Measurements from ENCODE around the gene CMPK1. TPM values are rescaled to one million over a fixed set of nuclear protein-coding genes. Genes with fewer than 3 reads are reported as not detected.

The CMPK1 gene
- total and polyA plus RNA-seq, 2 experiments from 2014 or later, result 114 to 206 TPM

DNA sequence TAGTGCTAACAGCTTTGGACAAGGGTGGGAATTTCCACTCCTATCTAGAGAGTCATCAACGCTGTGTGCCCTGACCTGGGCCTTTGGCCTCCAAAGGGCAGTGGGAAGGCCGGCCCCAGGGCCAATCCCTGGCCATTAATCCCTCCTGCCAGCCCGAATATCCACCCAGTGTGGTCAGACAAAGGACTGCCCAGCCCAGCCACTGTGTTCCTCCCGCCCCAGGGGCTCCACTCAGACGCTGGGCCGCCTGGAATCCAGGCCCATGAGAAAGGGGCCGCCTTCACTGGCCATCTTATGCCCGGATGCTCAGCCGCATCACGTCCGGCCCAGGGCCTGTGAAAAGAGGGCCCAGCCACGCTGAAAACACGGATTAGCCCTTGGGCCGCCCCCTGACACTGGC is 78.8 kb downstream of the CMPK1 start:
- H3K4me1 ChIP-seq (ENCODE audit: insufficient read depth), result peaks cover 16% of the 10 kb centered on the region
- no peak overlapping the region for H3K27ac ChIP-seq
- H3K9me2 ChIP-seq (replicated peaks; ENCODE audit: insufficient read depth), result no peaks in the 10 kb centered on the region
- DNase-seq (ENCODE audit: low spot score), result no peak
- no peaks in the 10 kb centered on the region for H4K20me1 ChIP-seq (ENCODE audit: insufficient read depth, poor library complexity, severe bottlenecking)
- H3K9me3 ChIP-seq (ENCODE audit: low read depth), result no peaks in the 10 kb centered on the region
- H3K79me2 ChIP-seq, result no peaks in the 10 kb centered on the region
- no peak overlapping the region for H3K4me3 ChIP-seq
- TF ChIP-seq EZH2phosphoT487 (IDR thresholded peaks at IDR 0.05; ENCODE audit: low read depth, severe bottlenecking, unreplicated experiment), result no peak
- no peak overlapping the region for H2AFZ ChIP-seq
- no peaks in the 10 kb centered on the region for H3K36me3 ChIP-seq (replicated peaks; ENCODE audit: insufficient read depth, low read depth)
- WGBS (ENCODE audit: low lambda C conversion rate, missing lambda C conversion rate), result 89% methylated on average over 14 of the region's 14 CpGs
- H3K4me2 ChIP-seq, result no peak overlapping the region
- peaks cover 33% of the 10 kb centered on the region for H3K27me3 ChIP-seq

DNA sequence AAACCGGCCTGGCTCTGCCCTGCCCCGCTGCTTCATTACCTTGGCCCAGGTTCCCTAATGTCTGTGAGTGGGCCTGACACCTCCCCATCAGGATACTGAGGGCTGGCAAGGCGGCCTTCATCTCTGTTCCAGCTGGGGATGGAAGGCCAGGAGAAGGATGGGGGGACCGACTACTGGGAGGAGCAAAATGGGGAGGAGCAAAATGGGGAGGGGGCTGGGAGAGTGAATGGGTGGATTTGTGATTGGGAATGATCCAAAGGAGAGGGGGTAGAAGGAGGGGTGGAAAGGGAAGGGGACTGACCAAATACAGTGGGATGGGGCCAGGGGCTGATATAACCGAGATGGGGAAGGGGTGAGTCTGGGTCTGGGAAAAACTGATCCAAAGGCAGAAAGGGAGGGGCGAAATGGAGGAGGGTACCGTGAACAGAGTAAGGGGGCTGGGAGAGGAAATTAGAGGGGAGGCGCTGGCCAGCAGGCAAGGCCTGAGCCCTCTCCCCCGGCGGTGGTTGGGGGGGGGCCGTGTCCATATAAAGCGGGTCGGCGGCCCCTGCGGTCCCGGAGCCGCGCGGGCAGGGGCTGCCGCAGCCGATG is 82.2 kb downstream of the CMPK1 start, which contains the start of gene FOXE3:
Gene FOXE3, plus strand, starts transcription at position 558 of the 591 bp plus-strand sequence. Its CDS starts 31 bp downstream, at position 589.
- Histone ChIP-seq H3K27ac (no peak within 1 kb of the TSS), H3K36me3 (replicated peaks; ENCODE audit: insufficient read depth, low read depth) (no peaks in the 10 kb centered on the region), H4K20me1 (ENCODE audit: insufficient read depth, poor library complexity, severe bottlenecking) (no peaks in the 10 kb centered on the region), H3K9me3 (ENCODE audit: low read depth) (no peaks in the 10 kb centered on the region), H2AFZ (no peak within 1 kb of the TSS), H3K27me3 (peaks cover 64% of the 10 kb centered on the region), H3K79me2 (no peaks in the 10 kb centered on the region), H3K9me2 (replicated peaks; ENCODE audit: insufficient read depth) (no peaks in the 10 kb centered on the region), H3K4me1 (ENCODE audit: insufficient read depth) (no peaks in the 10 kb centered on the region), H3K4me3 (no peak within 1 kb of the TSS), H3K4me2 (peak within 1 kb of the TSS; percentile 93)
- TF ChIP-seq EZH2phosphoT487 (IDR thresholded peaks at IDR 0.05; ENCODE audit: low read depth, severe bottlenecking, unreplicated experiment), result peak; percentile 52
- TF ChIP-seq EZH2 (IDR thresholded peaks at IDR 0.05; ENCODE audit: borderline replicate concordance), result peak; percentile 46
- TF ChIP-seq, protein P1, sequence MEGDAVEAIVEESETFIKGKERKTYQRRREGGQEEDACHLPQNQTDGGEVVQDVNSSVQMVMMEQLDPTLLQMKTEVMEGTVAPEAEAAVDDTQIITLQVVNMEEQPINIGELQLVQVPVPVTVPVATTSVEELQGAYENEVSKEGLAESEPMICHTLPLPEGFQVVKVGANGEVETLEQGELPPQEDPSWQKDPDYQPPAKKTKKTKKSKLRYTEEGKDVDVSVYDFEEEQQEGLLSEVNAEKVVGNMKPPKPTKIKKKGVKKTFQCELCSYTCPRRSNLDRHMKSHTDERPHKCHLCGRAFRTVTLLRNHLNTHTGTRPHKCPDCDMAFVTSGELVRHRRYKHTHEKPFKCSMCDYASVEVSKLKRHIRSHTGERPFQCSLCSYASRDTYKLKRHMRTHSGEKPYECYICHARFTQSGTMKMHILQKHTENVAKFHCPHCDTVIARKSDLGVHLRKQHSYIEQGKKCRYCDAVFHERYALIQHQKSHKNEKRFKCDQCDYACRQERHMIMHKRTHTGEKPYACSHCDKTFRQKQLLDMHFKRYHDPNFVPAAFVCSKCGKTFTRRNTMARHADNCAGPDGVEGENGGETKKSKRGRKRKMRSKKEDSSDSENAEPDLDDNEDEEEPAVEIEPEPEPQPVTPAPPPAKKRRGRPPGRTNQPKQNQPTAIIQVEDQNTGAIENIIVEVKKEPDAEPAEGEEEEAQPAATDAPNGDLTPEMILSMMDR (IDR thresholded peaks at IDR 0.05; ENCODE audit: poor library complexity), result no peak
- 38% methylated on average over 8 of the region's 21 CpGs for WGBS (ENCODE audit: low lambda C conversion rate, missing lambda C conversion rate)
- no peak for DNase-seq (ENCODE audit: low spot score)

DNA sequence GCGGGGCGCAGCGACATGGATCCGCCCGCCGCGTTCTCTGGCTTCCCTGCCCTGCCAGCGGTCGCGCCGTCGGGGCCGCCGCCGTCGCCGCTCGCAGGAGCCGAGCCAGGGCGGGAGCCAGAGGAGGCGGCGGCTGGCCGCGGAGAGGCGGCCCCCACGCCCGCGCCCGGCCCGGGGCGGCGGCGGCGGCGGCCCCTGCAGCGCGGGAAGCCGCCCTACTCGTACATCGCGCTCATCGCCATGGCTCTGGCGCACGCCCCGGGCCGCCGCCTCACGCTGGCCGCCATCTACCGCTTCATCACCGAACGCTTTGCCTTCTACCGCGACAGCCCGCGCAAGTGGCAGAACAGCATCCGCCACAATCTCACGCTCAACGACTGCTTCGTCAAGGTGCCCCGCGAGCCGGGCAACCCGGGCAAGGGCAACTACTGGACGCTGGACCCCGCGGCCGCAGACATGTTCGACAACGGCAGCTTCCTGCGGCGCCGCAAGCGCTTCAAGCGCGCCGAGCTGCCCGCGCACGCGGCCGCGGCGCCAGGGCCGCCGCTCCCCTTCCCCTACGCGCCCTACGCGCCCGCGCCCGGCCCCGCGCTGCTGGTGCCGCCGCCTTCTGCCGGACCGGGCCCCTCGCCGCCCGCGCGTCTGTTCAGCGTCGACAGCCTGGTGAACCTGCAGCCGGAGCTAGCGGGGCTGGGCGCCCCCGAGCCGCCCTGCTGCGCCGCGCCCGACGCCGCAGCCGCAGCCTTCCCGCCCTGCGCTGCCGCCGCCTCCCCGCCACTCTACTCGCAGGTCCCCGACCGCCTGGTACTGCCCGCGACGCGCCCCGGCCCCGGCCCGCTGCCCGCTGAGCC is 83.0 kb downstream of the CMPK1 start:
- Histone ChIP-seq H4K20me1 (ENCODE audit: insufficient read depth, poor library complexity, severe bottlenecking) (no peaks in the 10 kb centered on the region), H3K79me2 (no peaks in the 10 kb centered on the region), H3K27me3 (peaks cover 72% of the 10 kb centered on the region), H3K4me2 (peak overlapping the region; percentile 93), H3K36me3 (replicated peaks; ENCODE audit: insufficient read depth, low read depth) (no peaks in the 10 kb centered on the region), H3K27ac (no peak overlapping the region), H3K9me2 (replicated peaks; ENCODE audit: insufficient read depth) (no peaks in the 10 kb centered on the region), H3K4me1 (ENCODE audit: insufficient read depth) (no peaks in the 10 kb centered on the region), H3K4me3 (no peak overlapping the region), H3K9me3 (ENCODE audit: low read depth) (no peaks in the 10 kb centered on the region), H2AFZ (no peak overlapping the region)
- no peak for DNase-seq (ENCODE audit: low spot score)
- 3% methylated on average over 55 of the region's 134 CpGs for WGBS (ENCODE audit: low lambda C conversion rate, missing lambda C conversion rate)
- TF ChIP-seq, protein P1 (IDR thresholded peaks at IDR 0.05; ENCODE audit: poor library complexity), result no peak
- no peak for TF ChIP-seq EZH2 (IDR thresholded peaks at IDR 0.05; ENCODE audit: borderline replicate concordance)
- no peak for TF ChIP-seq EZH2phosphoT487 (IDR thresholded peaks at IDR 0.05; ENCODE audit: low read depth, severe bottlenecking, unreplicated experiment)

Measured in hepatocyte (in vitro differentiated cells).